OCI-LY1 (cell line): ENCODE results near the gene CENPU.

Source experiments
- EZH2 ChIP-seq: fragments of 200-600 bp; sonication (generic), shearing (Covaris generic); IDR thresholded peaks from 2 replicates; pipeline ENCODE4 v1.8.0; 2017; ENCODE audit warnings: borderline replicate concordance, mixed run types, mild to moderate bottlenecking, antibody characterized with exemption, low read length, moderate library complexity, mixed read lengths
- TF ChIP-seq, protein P1 (sequence below): fragments of 200-600 bp; sonication (generic), shearing (Covaris generic); IDR thresholded peaks from 2 replicates; pipeline ENCODE4 v1.5.1; 2017; ENCODE audit warnings: mild to moderate bottlenecking, antibody characterized with exemption, low read length, moderate library complexity, mixed read lengths

- TF ChIP-seq, protein P1, sequence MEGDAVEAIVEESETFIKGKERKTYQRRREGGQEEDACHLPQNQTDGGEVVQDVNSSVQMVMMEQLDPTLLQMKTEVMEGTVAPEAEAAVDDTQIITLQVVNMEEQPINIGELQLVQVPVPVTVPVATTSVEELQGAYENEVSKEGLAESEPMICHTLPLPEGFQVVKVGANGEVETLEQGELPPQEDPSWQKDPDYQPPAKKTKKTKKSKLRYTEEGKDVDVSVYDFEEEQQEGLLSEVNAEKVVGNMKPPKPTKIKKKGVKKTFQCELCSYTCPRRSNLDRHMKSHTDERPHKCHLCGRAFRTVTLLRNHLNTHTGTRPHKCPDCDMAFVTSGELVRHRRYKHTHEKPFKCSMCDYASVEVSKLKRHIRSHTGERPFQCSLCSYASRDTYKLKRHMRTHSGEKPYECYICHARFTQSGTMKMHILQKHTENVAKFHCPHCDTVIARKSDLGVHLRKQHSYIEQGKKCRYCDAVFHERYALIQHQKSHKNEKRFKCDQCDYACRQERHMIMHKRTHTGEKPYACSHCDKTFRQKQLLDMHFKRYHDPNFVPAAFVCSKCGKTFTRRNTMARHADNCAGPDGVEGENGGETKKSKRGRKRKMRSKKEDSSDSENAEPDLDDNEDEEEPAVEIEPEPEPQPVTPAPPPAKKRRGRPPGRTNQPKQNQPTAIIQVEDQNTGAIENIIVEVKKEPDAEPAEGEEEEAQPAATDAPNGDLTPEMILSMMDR = no peak
- no peak for TF ChIP-seq EZH2
Measured at GRCh38 chr4:184675018-184675417, 58.9 kb downstream of the CENPU start.
